HG03439 (cell line): ENCODE results near the gene PPP4R1.

Experiments
- ATAC-seq: cut with Tn5 transposase; IDR thresholded peaks from one replicate; pipeline ENCODE4 v1.9.1; 2021; ENCODE audit warnings: mild to moderate bottlenecking, moderate library complexity; ENCODE audit not compliant: unreplicated experiment

Gene PPP4R1

GRCh38 chr18:9550429-9550828 is 63.9 kb downstream of the PPP4R1 start:
- no peak for ATAC-seq

- no peak for ATAC-seq
These were observed 65.0 kb downstream of the PPP4R1 start for GRCh38 chr18:9549405-9549804.

GRCh38 chr18:9547782-9548181 is 66.6 kb downstream of the PPP4R1 start:
- ATAC-seq = no peak

GRCh38 chr18:9546468-9546867 is 67.9 kb downstream of the PPP4R1 start:
- ATAC-seq = no peak

GRCh38 chr18:9545029-9545428 is 69.3 kb downstream of the PPP4R1 start:
- ATAC-seq = no peak

- no peak for ATAC-seq
These were observed 71.4 kb downstream of the PPP4R1 start for GRCh38 chr18:9542924-9543323.

- ATAC-seq = no peak
These were observed 74.4 kb downstream of the PPP4R1 start for GRCh38 chr18:9539938-9540337.

- no peak for ATAC-seq
These were observed 75.1 kb downstream of the PPP4R1 start for GRCh38 chr18:9539283-9539682.

- ATAC-seq = no peak
These were observed 76.7 kb downstream of the PPP4R1 start for GRCh38 chr18:9537677-9538076.

GRCh38 chr18:9536354-9537152 is 77.8 kb downstream of the PPP4R1 start:
- no peak for ATAC-seq

GRCh38 chr18:9535430-9535991 is 78.8 kb downstream of the PPP4R1 start:
- no peak for ATAC-seq

- no peak for ATAC-seq
These were observed 79.5 kb downstream of the PPP4R1 start for GRCh38 chr18:9534844-9535243.

GRCh38 chr18:9531791-9532410 is 82.5 kb downstream of the PPP4R1 start:
- ATAC-seq = no peak

GRCh38 chr18:9530226-9531009 is 83.9 kb downstream of the PPP4R1 start:
- ATAC-seq = no peak

- no peak for ATAC-seq
These were observed 87.9 kb downstream of the PPP4R1 start for GRCh38 chr18:9526458-9526857.

GRCh38 chr18:9522952-9523351 is 91.4 kb downstream of the PPP4R1 start:
- ATAC-seq = no peak

GRCh38 chr18:9521770-9522169 is 92.6 kb downstream of the PPP4R1 start:
- ATAC-seq = no peak

- ATAC-seq = no peak
These were observed 93.7 kb downstream of the PPP4R1 start for GRCh38 chr18:9520666-9521065.

- no peak for ATAC-seq
These were observed 95.0 kb downstream of the PPP4R1 start for GRCh38 chr18:9519399-9519798.

- ATAC-seq = no peak
These were observed 96.5 kb downstream of the PPP4R1 start for GRCh38 chr18:9517869-9518268.

GRCh38 chr18:9516437-9517064 is 97.8 kb downstream of the PPP4R1 start:
- no peak for ATAC-seq
